ENCODE data around the gene SDR42E1.

Gene SDR42E1

GRCh38 chr16:82037666-82038065 is 26.4 kb upstream of the SDR42E1 start:
- Histone ChIP-seq H2AFZ (ENCODE audit: low read length) (no peak overlapping the region), H3K9ac (ENCODE audit: low read length) (no peak overlapping the region), H3K36me3 (replicated peaks; ENCODE audit: insufficient read depth, low read length) (no peaks in the 10 kb centered on the region), H3K27ac (ENCODE audit: low read length) (no peak overlapping the region), H3K4me2 (ENCODE audit: low read depth, low read length) (no peak overlapping the region), H3K4me3 (ENCODE audit: low read length) (no peak overlapping the region), H3K9me3 (replicated peaks; ENCODE audit: insufficient read depth, low read length) (no peaks in the 10 kb centered on the region), H3K79me2 (ENCODE audit: low read length) (no peaks in the 10 kb centered on the region), H3K9me2 (replicated peaks; ENCODE audit: insufficient read depth, low read length) (no peaks in the 10 kb centered on the region), H3F3A (ENCODE audit: insufficient read depth, low read length) (no peaks in the 10 kb centered on the region), H3K27me3 (replicated peaks; ENCODE audit: insufficient read depth, low read length) (no peaks in the 10 kb centered on the region), H4K20me1 (ENCODE audit: insufficient read depth, low read length) (no peaks in the 10 kb centered on the region), H3K4me1 (ENCODE audit: low read length) (no peaks in the 10 kb centered on the region)
- no peak for DNase-seq
- TF ChIP-seq CTCF (IDR thresholded peaks at IDR 0.05; ENCODE audit: low read length) (no peak), EZH2 (optimal IDR thresholded peaks at IDR 0.05; ENCODE audit: low read depth, low read length) (no peak), EZH2phosphoT487 (IDR thresholded peaks at IDR 0.05; ENCODE audit: low read length) (no peak)

- H3K4me3 ChIP-seq (ENCODE audit: low read length): no peak overlapping the region
- H3K79me2 ChIP-seq (ENCODE audit: low read length): no peaks in the 10 kb centered on the region
- no peaks in the 10 kb centered on the region for H3K27me3 ChIP-seq (replicated peaks; ENCODE audit: insufficient read depth, low read length)
- no peak overlapping the region for H2AFZ ChIP-seq (ENCODE audit: low read length)
- H3F3A ChIP-seq (ENCODE audit: insufficient read depth, low read length): no peaks in the 10 kb centered on the region
- no peak for DNase-seq
- no peaks in the 10 kb centered on the region for H3K4me1 ChIP-seq (ENCODE audit: low read length)
- H3K4me2 ChIP-seq (ENCODE audit: low read depth, low read length): no peak overlapping the region
- H3K9me3 ChIP-seq (replicated peaks; ENCODE audit: insufficient read depth, low read length): no peaks in the 10 kb centered on the region
- no peaks in the 10 kb centered on the region for H3K36me3 ChIP-seq (replicated peaks; ENCODE audit: insufficient read depth, low read length)
- H3K9ac ChIP-seq (ENCODE audit: low read length): no peak overlapping the region
- TF ChIP-seq CTCF (IDR thresholded peaks at IDR 0.05; ENCODE audit: low read length) (no peak), EZH2phosphoT487 (IDR thresholded peaks at IDR 0.05; ENCODE audit: low read length) (no peak), EZH2 (optimal IDR thresholded peaks at IDR 0.05; ENCODE audit: low read depth, low read length) (no peak)
- no peaks in the 10 kb centered on the region for H4K20me1 ChIP-seq (ENCODE audit: insufficient read depth, low read length)
- no peak overlapping the region for H3K27ac ChIP-seq (ENCODE audit: low read length)
- no peaks in the 10 kb centered on the region for H3K9me2 ChIP-seq (replicated peaks; ENCODE audit: insufficient read depth, low read length)
These were observed 26.0 kb upstream of the SDR42E1 start for GRCh38 chr16:82037251-82037650.

- Histone ChIP-seq H2AFZ (ENCODE audit: low read length) (no peak within 1 kb of the TSS), H3F3A (ENCODE audit: insufficient read depth, low read length) (no peaks in the 10 kb centered on the region), H3K27me3 (replicated peaks; ENCODE audit: insufficient read depth, low read length) (no peaks in the 10 kb centered on the region), H3K79me2 (ENCODE audit: low read length) (no peaks in the 10 kb centered on the region), H3K9me3 (replicated peaks; ENCODE audit: insufficient read depth, low read length) (no peaks in the 10 kb centered on the region), H3K4me2 (ENCODE audit: low read depth, low read length) (no peak within 1 kb of the TSS), H3K4me3 (ENCODE audit: low read length) (no peak within 1 kb of the TSS), H3K9me2 (replicated peaks; ENCODE audit: insufficient read depth, low read length) (no peaks in the 10 kb centered on the region), H3K4me1 (ENCODE audit: low read length) (no peaks in the 10 kb centered on the region), H3K9ac (ENCODE audit: low read length) (no peak within 1 kb of the TSS), H4K20me1 (ENCODE audit: insufficient read depth, low read length) (no peaks in the 10 kb centered on the region), H3K27ac (ENCODE audit: low read length) (no peak within 1 kb of the TSS), H3K36me3 (replicated peaks; ENCODE audit: insufficient read depth, low read length) (no peaks in the 10 kb centered on the region)
- DNase-seq: no peak
- no peak for TF ChIP-seq CTCF (IDR thresholded peaks at IDR 0.05; ENCODE audit: low read length)
- TF ChIP-seq EZH2phosphoT487 (IDR thresholded peaks at IDR 0.05; ENCODE audit: low read length): no peak
- no peak for TF ChIP-seq EZH2 (optimal IDR thresholded peaks at IDR 0.05; ENCODE audit: low read depth, low read length)
These were observed 23.8 kb upstream of the SDR42E1 start, which contains the start of gene HSD17B2 for GRCh38 chr16:82034981-82035612. HSD17B2 (plus strand) TSS chr16:82035253; CDS start chr16:82035425, 172 bp downstream.
